K562 (cell line): ENCODE results near the gene DPP8. TPM values are rescaled to one million over a fixed set of nuclear protein-coding genes. Genes with fewer than 3 reads are reported as not detected.

ENCODE experiments used
- ARHGAP35 ChIP-seq: fragments of 450-650 bp; IDR thresholded peaks from 2 replicates; pipeline ENCODE4 v1.6.1; 2018; ENCODE audit not compliant: partially characterized antibody
- ARID1B ChIP-seq: fragments of 450-650 bp; IDR thresholded peaks from 2 replicates; pipeline ENCODE4 v1.6.1; 2016; ENCODE audit warnings: antibody characterized with exemption, mild to moderate bottlenecking, inconsistent platforms
- ARID2 ChIP-seq: fragments of 450-650 bp; IDR thresholded peaks from 2 replicates; pipeline ENCODE4 v1.6.1; 2017; ENCODE audit warnings: antibody characterized with exemption, mild to moderate bottlenecking
- BACH1 ChIP-seq: fragments of 200-800 bp; sonication (Bioruptor generic); IDR thresholded peaks from 2 replicates; pipeline ENCODE4 v1.6.1; 2016; ENCODE audit warnings: missing genetic modification characterization, missing compliant biosample characterization
- BCLAF1 ChIP-seq, 2 experiments: fragments of 450-650 bp in 1 of 2; IDR thresholded peaks; 2 replicates each; pipeline ENCODE4 v1.6.1; 2011 to 2017; ENCODE audit warnings: low read depth in 2 of 2, antibody characterized with exemption in 1 of 2, borderline replicate concordance in 1 of 2, low read length in 1 of 2, mild to moderate bottlenecking in 1 of 2, mixed read lengths in 1 of 2; ENCODE audit not compliant: control insufficient read depth in 1 of 2
- CAMTA2 ChIP-seq: fragments of 250-450 bp; sonication (Bioruptor Pico); conservative IDR thresholded peaks from 2 replicates; pipeline ENCODE4 v1.5.1; 2022
- CC2D1A ChIP-seq: fragments of 450-650 bp; IDR thresholded peaks from 2 replicates; pipeline ENCODE4 v1.6.1; 2017; ENCODE audit warnings: mild to moderate bottlenecking
- EP300 ChIP-seq: IDR thresholded peaks from 2 replicates; pipeline ENCODE4 v1.6.1; 2012; ENCODE audit warnings: low read length, improper control_type of control experiment
- KLF10 ChIP-seq: fragments of 250-450 bp; sonication (Bioruptor Pico); IDR thresholded peaks from 2 replicates; pipeline ENCODE4 v1.6.1; 2021; ENCODE audit warnings: matching md5 sums
- KLF16 ChIP-seq: IDR thresholded peaks from 2 replicates; pipeline ENCODE4 v1.6.1; 2016; ENCODE audit warnings: antibody characterized with exemption
- MTA1 ChIP-seq: fragments of 450-650 bp; IDR thresholded peaks from 2 replicates; pipeline ENCODE4 v1.6.1; 2017; ENCODE audit warnings: borderline replicate concordance
- NBN ChIP-seq: fragments of 450-650 bp; IDR thresholded peaks from 2 replicates; pipeline ENCODE4 v1.6.1; 2016; ENCODE audit warnings: low read depth, mild to moderate bottlenecking
- NCOA2 ChIP-seq, 2 experiments: fragments of 450-650 bp; IDR thresholded peaks; 2 replicates each; pipeline ENCODE4 v1.6.1; 2018; ENCODE audit warnings: mild to moderate bottlenecking in 2 of 2, moderate library complexity in 1 of 2; ENCODE audit not compliant: partially characterized antibody in 2 of 2
- NCOR1 ChIP-seq: fragments of 450-650 bp; IDR thresholded peaks from 2 replicates; pipeline ENCODE4 v1.6.1; 2016; ENCODE audit warnings: mild to moderate bottlenecking, moderate library complexity
- PBX2 ChIP-seq, 2 experiments: IDR thresholded peaks in 1 of 2; conservative IDR thresholded peaks in 1 of 2; 2 replicates each; pipeline ENCODE4 v1.6.1; 2016; ENCODE audit warnings: low read depth in 2 of 2, mild to moderate bottlenecking in 1 of 2, missing compliant biosample characterization in 1 of 2, missing genetic modification characterization in 1 of 2, moderate library complexity in 1 of 2
- PKNOX1 ChIP-seq: fragments of 450-650 bp; IDR thresholded peaks from 2 replicates; pipeline ENCODE4 v1.6.1; 2016
- PML ChIP-seq: IDR thresholded peaks from 2 replicates; pipeline ENCODE4 v1.6.1; 2012; ENCODE audit warnings: low read length, inconsistent platforms
- POLR2AphosphoS5 ChIP-seq: IDR thresholded peaks from 2 replicates; pipeline ENCODE4 v1.6.1; 2011; ENCODE audit warnings: mild to moderate bottlenecking, low read depth, low read length, moderate library complexity; ENCODE audit not compliant: control insufficient read depth, insufficient read depth
- RBBP5 ChIP-seq: fragments of 200-600 bp; sonication (generic); IDR thresholded peaks from 2 replicates; pipeline ENCODE4 v1.6.1; 2012; ENCODE audit warnings: borderline replicate concordance, mild to moderate bottlenecking, low read length, control low read depth, inconsistent platforms; ENCODE audit not compliant: insufficient read depth, poor library complexity, severe bottlenecking
- RBM17 ChIP-seq: fragments of 200-400 bp; formaldehyde crosslinking; IDR thresholded peaks from 2 replicates; pipeline ENCODE4 v1.6.1; 2017; ENCODE audit warnings: low read depth, mild to moderate bottlenecking, low read length, borderline replicate concordance
- SMARCA4 ChIP-seq: fragments of 450-650 bp; IDR thresholded peaks from 2 replicates; pipeline ENCODE4 v1.6.1; 2016
- SMARCE1 ChIP-seq: fragments of 450-650 bp; IDR thresholded peaks from 2 replicates; pipeline ENCODE4 v1.7.1; 2016; ENCODE audit warnings: mild to moderate bottlenecking
- SRF ChIP-seq, 2 experiments: fragments of 250-450, 450-650 bp in 1 of 2; sonication (Bioruptor Pico) in 1 of 2; sonication (generic) in 1 of 2; formaldehyde crosslinking; IDR thresholded peaks; 2 replicates each; pipeline versions ENCODE4 v1.5.0 to v1.5.1; 2020 to 2022; ENCODE audit warnings: mild to moderate bottlenecking in 1 of 2, missing genetic modification reagents in 1 of 2
- ZNF263 ChIP-seq: sonication (generic); formaldehyde crosslinking; IDR thresholded peaks from 2 replicates; pipeline ENCODE4 v1.8.0; 2022; ENCODE audit warnings: mild to moderate bottlenecking, missing genetic modification reagents, borderline replicate concordance
- polyA plus RNA-seq, 8 experiments: library from polyadenylated mRNA; depleted of rRNA in 4 of 8; stranded (reverse) in 5 of 8; unstranded in 3 of 8; fragments of >200 nt; fragmentation: Nextera tagmentation in 2 of 8; fragmentation: Illumina TruSeq in 1 of 8; extraction: Ambion mirVana in 2 of 8; extraction: Trizol in 1 of 8; gene quantifications; 2 replicates each; pipeline versions ENCODE4 v1.2.1 to v1.2.3, GENCODE V29; 2011 to 2014; ENCODE audit warnings: inconsistent platforms in 1 of 8, missing spikeins in 1 of 8
- total RNA-seq, 7 experiments: library from RNA; depleted of rRNA in 6 of 7; stranded (reverse); fragments of >200 nt in 6 of 7; fragmentation: Illumina TruSeq in 2 of 7; extraction: Trizol in 2 of 7; gene quantifications; 2 replicates each; pipeline versions ENCODE4 v1.2.1 to v1.2.3, GENCODE V29; 2011 to 2021; ENCODE audit warnings: low replicate concordance in 1 of 7

The DPP8 gene
- total and polyA plus RNA-seq, 9 of the 15 experiments (the other 6 are each of a cell fraction or from before 2014, with no cell fraction given), result 5.5 to 36.7 (median 20.7) TPM

GRCh38 chr15:65551183-65551582, 33.7 kb upstream of the DPP8 start (continued):
- TF ChIP-seq PBX2 (CRISPR knock-in tag; IDR thresholded peaks at IDR 0.05; ENCODE audit: low read depth) (no peak), PBX2 (tag; conservative IDR thresholded peaks at IDR 0.05; ENCODE audit: low read depth) (no peak), NCOA2 (IDR thresholded peaks at IDR 0.05; ENCODE audit: partially characterized antibody in 2 of 2) (peak in 1 of 2 experiments; percentile 29), PML (peak; percentile 52; the same call in 1 of the 2 replicates), RBM17 (no peak), NBN (0 out of 2 replicates have a peak, but pooled peaks have one; percentile 47), ARID1B (peak; percentile 95), MTA1 (no peak), POLR2AphosphoS5 (peak; percentile 80), KLF10 (no peak), SMARCA4 (peak; percentile 91), BCLAF1 (IDR thresholded peaks at IDR 0.05; ENCODE audit: borderline replicate concordance in 1 of 2, control insufficient read depth in 1 of 2, low read depth in 2 of 2, low read length in 1 of 2) (peak in 1 of 2 experiments; percentile 54; a peak in 1 of 4 replicates), BACH1 (tag) (0 out of 2 replicates have a peak, but pooled peaks have one; percentile 33), EP300 (peak; percentile 74), SMARCE1 (peak; percentile 73), KLF16 (0 out of 2 replicates have a peak, but pooled peaks have one; percentile 26), PKNOX1 (peak; percentile 15; the same call in 1 of the 2 replicates), ARID2 (no peak), SRF (CRISPR knock-in tag; IDR thresholded peaks at IDR 0.05) (no peak), CAMTA2 (CRISPR knock-in tag) (no peak), NCOR1 (peak; percentile 88), ARHGAP35 (no peak), CC2D1A (no peak), ZNF263 (CRISPR knock-in tag) (no peak), RBBP5 (peak; percentile 16)
